Activated B cell treated with CpG ODN at 0.5 μM for 24 hours (primary cell): Measurements from ENCODE around the gene VAV2. TPM values are rescaled to one million over a fixed set of nuclear protein-coding genes. Genes with fewer than 3 reads are reported as not detected.
A peak's percentile ranks its signal among the peaks of the same experiment; 100 is the strongest.

ENCODE experiments used
- ATAC-seq: fragments of 200-7000 bp; cut with Tn5 transposase; one replicate; pipeline ENCODE4 v1.10.0; 2021; ENCODE audit warnings: low read depth, mild to moderate bottlenecking, moderate library complexity
- CTCF ChIA-PET: fragments of 350-600 bp; sonication (Branson Sonifier 250); formaldehyde crosslinking; loops from one replicate; lab custom pipeline; 2021; ENCODE audit warnings: antibody characterized with exemption; lab: Charles Lee
- POLR2A ChIA-PET: fragments of 350-600 bp; sonication (Branson Sonifier 250); formaldehyde crosslinking; loops from one replicate; lab custom pipeline; 2021; ENCODE audit warnings: antibody characterized with exemption; lab: Charles Lee
- DNase-seq: peaks from one replicate; pipeline ENCODE4 v3.0.0; 2022
- H3K27ac Mint-ChIP-seq: one replicate; pipeline ENCODE4 v1.8.0; 2020; ENCODE audit warnings: mixed read lengths
- H3K27me3 Mint-ChIP-seq: one replicate; pipeline ENCODE4 v1.8.0; 2021; ENCODE audit warnings: mixed read lengths
- H3K36me3 Mint-ChIP-seq: one replicate; pipeline ENCODE4 v1.8.0; 2021; ENCODE audit warnings: low read depth, mixed read lengths
- H3K4me1 Mint-ChIP-seq: one replicate; pipeline ENCODE4 v1.8.0; 2021; ENCODE audit warnings: mixed read lengths
- H3K4me3 Mint-ChIP-seq: one replicate; pipeline ENCODE4 v1.8.0; 2020; ENCODE audit warnings: mild to moderate bottlenecking, mixed read lengths
- H3K9me3 Mint-ChIP-seq: one replicate; pipeline ENCODE4 v1.8.0; 2020; ENCODE audit warnings: mixed read lengths
- intact Hi-C: fragments of 100-400 bp; cut with micrococcal nuclease; formaldehyde crosslinking; loops from one replicate; pipeline ENCODE4 v1.15.1; 2024
- total RNA-seq: library from RNA; stranded (reverse); gene quantifications from 2 replicates; pipeline ENCODE4 v1.2.3, GENCODE V29; 2022
- TF ChIP-seq, protein P1 (sequence below): fragments of 200-600 bp; IDR thresholded peaks from one replicate; pipeline ENCODE4 v1.8.0; 2022; ENCODE audit warnings: antibody characterized with exemption, mild to moderate bottlenecking

The VAV2 gene
- total RNA-seq, 1 donor from 2014 or later: 99.6 TPM

DNA sequence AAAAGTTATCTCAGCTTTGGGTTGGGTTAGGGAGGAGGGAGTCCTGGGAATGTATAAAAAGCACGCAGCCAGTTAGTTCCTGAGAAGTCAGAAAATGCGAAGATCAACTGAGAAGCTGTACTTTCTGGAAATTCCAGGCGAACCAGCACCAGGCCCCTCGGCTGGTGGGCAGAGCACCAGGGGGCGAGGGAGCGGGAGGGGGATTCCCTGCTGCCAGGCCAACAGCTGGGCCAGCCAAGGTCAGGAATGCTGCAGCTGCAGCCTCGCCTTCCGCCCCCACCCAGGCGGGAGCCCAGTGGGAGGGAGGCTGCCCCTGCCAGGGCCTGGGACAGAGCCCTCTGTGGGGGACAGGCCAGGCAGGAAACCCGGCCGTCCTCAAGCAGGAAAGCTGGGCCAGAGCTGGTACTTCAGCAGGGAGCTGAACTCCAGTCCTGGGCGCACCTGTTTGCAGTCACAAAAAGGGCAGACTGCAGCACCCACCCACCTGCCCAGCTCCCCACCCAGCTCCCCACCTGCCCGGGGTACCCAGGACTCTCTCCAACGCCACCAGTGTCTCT lies 35.5 kb downstream of the VAV2 start:
- DNase-seq (no peak), ATAC-seq (peak; percentile 9)
- Mint-ChIP-seq H3K4me1 (peaks cover 76% of the 10 kb centered on the region), H3K36me3 (peaks cover 3% of the 10 kb centered on the region), H3K9me3 (no peaks in the 10 kb centered on the region), H3K27ac (peak overlapping the region; percentile 96), H3K4me3 (peak overlapping the region; percentile 86), H3K27me3 (no peaks in the 10 kb centered on the region)
- intact Hi-C loops: loop anchor here (2.0 to 10.0 kb wide), 2 partner anchors 36 to 108 kb away; partner anchors contain the start of genes BRD3 and VAV2
- ChIA-PET CTCF (interaction anchor here (0.9 to 2.4 kb wide), 11 partner anchors 9 to 174 kb away, joined by 3 to 17 read pairs (median 4); no protein-coding TSS in a partner anchor), POLR2A (interaction anchor here (0.6 to 4.3 kb wide), 14 partner anchors 9 to 162 kb away, joined by 3 to 97 read pairs (median 5); no protein-coding TSS in a partner anchor)
- TF ChIP-seq, protein P1, sequence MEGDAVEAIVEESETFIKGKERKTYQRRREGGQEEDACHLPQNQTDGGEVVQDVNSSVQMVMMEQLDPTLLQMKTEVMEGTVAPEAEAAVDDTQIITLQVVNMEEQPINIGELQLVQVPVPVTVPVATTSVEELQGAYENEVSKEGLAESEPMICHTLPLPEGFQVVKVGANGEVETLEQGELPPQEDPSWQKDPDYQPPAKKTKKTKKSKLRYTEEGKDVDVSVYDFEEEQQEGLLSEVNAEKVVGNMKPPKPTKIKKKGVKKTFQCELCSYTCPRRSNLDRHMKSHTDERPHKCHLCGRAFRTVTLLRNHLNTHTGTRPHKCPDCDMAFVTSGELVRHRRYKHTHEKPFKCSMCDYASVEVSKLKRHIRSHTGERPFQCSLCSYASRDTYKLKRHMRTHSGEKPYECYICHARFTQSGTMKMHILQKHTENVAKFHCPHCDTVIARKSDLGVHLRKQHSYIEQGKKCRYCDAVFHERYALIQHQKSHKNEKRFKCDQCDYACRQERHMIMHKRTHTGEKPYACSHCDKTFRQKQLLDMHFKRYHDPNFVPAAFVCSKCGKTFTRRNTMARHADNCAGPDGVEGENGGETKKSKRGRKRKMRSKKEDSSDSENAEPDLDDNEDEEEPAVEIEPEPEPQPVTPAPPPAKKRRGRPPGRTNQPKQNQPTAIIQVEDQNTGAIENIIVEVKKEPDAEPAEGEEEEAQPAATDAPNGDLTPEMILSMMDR: no peak

DNA sequence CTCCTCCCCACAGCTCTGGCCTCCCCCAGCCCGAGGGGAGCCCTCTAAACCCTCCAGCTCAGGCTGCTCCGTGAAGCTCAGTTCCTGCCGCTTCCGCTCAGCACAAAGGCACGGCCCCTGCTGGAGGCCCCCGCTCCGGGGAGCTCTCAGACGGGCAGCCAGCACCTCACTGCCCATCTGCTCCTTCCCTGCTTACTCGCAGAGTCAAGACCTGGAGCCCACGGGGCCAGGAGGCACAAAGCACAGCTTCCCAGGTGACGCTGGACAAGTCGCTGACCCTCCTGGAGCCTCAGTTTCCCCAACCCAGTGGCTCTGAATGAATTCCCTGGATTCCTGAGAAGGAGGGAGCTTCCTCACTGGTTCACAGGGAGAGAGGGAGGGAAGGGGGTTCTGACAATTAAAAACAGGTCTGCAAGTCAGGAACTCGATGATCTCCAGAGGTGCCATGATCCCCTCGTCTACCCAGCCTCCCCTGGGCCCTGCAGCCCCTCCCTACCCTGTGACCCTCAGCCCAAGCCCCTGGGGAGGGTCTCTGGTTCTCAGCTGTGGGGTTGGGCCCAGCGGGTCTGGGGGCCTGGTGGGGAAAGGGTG lies 36.2 kb downstream of the VAV2 start:
- Mint-ChIP-seq H3K9me3 (no peaks in the 10 kb centered on the region), H3K27me3 (no peaks in the 10 kb centered on the region), H3K4me1 (peaks cover 71% of the 10 kb centered on the region), H3K27ac (peak overlapping the region; percentile 96), H3K4me3 (peak overlapping the region; percentile 86), H3K36me3 (peaks cover 3% of the 10 kb centered on the region)
- TF ChIP-seq, protein P1: no peak
- ATAC-seq (peak; percentile 68), DNase-seq (no peak)
- ChIA-PET CTCF (interaction anchor here (0.5 to 2.4 kb wide), 12 partner anchors 8 to 174 kb away, joined by 3 to 17 read pairs (median 4); no protein-coding TSS in a partner anchor), POLR2A (interaction anchor here (0.7 to 4.3 kb wide), 13 partner anchors 9 to 161 kb away, joined by 3 to 97 read pairs (median 6); no protein-coding TSS in a partner anchor)
- intact Hi-C loops: loop anchor here (2.0 to 10.0 kb wide), 3 partner anchors 13 to 109 kb away; partner anchors contain the start of genes BRD3 and VAV2

DNA sequence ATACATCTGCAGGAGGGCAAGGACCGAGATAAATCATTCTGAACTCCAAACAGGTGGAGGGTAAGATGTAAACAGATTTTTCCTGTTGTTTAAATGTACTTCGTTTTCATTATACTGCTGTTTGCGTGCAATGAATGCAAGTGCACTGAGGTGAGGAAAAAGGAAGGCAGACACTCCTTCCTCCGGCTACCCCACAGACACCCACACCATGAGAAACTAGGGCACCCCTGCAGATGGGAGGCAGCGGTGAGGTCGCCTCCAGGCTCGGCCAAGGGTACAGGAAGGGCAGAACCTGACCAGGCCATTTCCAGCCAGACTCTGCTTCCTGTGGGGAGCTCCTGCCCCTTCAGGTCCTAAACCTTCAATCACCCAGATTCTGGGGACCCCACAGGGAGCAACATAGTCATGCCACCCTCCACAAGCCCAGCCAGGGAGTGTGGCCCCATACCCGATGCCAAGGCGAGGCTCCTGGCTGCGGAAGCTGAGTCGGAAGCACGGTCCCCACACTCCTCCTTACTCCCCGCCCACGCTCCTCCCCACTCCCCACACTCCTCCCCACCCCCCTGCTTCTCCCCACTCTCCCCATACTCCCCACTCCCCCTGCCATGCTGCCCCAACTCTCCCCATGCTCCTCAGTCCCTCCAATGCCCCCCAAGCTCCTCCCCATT lies 37.1 kb downstream of the VAV2 start:
- Mint-ChIP-seq H3K27ac (peak overlapping the region; percentile 89), H3K4me1 (peaks cover 67% of the 10 kb centered on the region), H3K27me3 (no peaks in the 10 kb centered on the region), H3K4me3 (peak overlapping the region; percentile 78), H3K9me3 (no peaks in the 10 kb centered on the region), H3K36me3 (peaks cover 3% of the 10 kb centered on the region)
- ChIA-PET POLR2A (interaction anchor here (0.6 to 4.3 kb wide), 11 partner anchors 9 to 172 kb away, joined by 3 to 97 read pairs (median 7); no protein-coding TSS in a partner anchor), CTCF (interaction anchor here (0.5 to 2.4 kb wide), 7 partner anchors 9 to 173 kb away, joined by 3 to 17 read pairs (median 6); no protein-coding TSS in a partner anchor)
- no peak for DNase-seq
- TF ChIP-seq, protein P1: no peak
- intact Hi-C loops: loop anchor here (1.0 to 10.0 kb wide), 3 partner anchors 9 to 110 kb away; partner anchors contain the start of gene BRD3
- peak; percentile 38 for ATAC-seq

DNA sequence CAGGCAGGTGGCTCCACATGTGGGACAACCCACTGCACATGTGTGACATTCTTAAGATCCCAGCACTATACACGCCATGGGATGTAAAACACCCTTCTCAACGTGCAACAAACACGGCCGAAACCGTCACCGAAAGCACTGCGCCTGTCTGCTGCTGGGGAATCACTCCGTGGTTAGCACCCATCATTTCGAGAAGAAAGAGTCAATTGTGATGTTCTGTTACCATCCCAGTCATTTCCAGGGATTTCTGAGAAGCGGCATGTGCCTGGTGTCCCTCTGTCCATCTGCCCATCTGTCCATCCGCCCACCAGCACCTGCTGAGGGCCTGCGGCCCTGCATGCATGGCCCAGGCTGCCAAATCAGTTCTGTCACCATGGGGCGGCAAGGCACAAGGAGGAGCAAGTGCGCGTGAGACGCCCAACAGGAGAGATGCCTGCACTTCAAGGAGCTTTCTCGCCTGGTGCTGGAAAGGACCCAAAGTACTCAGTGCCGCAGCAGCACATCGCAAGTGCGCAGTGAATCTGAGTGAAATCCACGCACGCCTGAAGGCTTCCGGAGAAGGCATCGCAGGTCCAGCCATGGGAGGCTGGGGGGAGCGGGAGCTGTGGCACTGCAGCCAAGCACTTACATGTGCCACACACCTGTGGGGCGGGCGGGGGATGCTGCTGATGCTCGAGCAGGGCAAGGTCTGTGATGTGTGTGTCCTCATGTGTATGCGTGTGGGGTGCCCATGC lies 38.0 kb downstream of the VAV2 start:
- Mint-ChIP-seq H3K9me3 (no peaks in the 10 kb centered on the region), H3K27ac (peak overlapping the region; percentile 89), H3K36me3 (peaks cover 4% of the 10 kb centered on the region), H3K4me1 (peaks cover 63% of the 10 kb centered on the region), H3K27me3 (no peaks in the 10 kb centered on the region), H3K4me3 (peak overlapping the region; percentile 78)
- no peak for DNase-seq
- intact Hi-C loops: loop anchor here (1.0 to 10.0 kb wide), 3 partner anchors 8 to 111 kb away; partner anchors contain the start of gene BRD3
- ATAC-seq: no peak
- CTCF ChIA-PET: interaction anchor here (2.4 kb wide), 1 partner anchor 8 kb away, joined by 17 read pairs; no protein-coding TSS in a partner anchor
- POLR2A ChIA-PET: interaction anchor here (0.5 to 4.3 kb wide), 8 partner anchors 8 to 171 kb away, joined by 3 to 97 read pairs (median 8); no protein-coding TSS in a partner anchor
- TF ChIP-seq, protein P1: no peak
